Activated naive CD4-positive, alpha-beta T cell treated with anti-CD3 and anti-CD28 coated beads, Interleukin-2, amount 10 ng/mL, durations not matched to agents 5 hours and 36 hours (primary cell): ENCODE data around the gene RAI2. TPM values are rescaled to one million over a fixed set of nuclear protein-coding genes. Genes with fewer than 3 reads are reported as not detected.

ENCODE experiments used
- total RNA-seq, 2 experiments: library from RNA; stranded (reverse); gene quantifications; one replicate each; pipeline ENCODE4 v1.2.3, GENCODE V29; 2021

The RAI2 gene
- not detected for total RNA-seq

GRCh38 chrX:17860811-17861488 is at the start of gene RAI2:
Gene RAI2 (minus strand): TSS chrX:17861298. CDS start chrX:17802010, 59,288 bp downstream.

Other genes starting within 250 kb of the RAI2 start
- 1 to 10 TPM; 6.3 to 6.6 TPM for gene SCML1, start 123.8 kb downstream of the RAI2 start, total RNA-seq